SK-N-SH treated with all-trans-retinoic acid at 6 μM for 48 hours (cell line): ENCODE results near the gene TSSK6.

ENCODE experiments used
- CSDC2 ChIP-seq: fragments of 250-450 bp; sonication (Bioruptor Pico); IDR thresholded peaks from 2 replicates; pipeline ENCODE4 v1.5.0; 2020; ENCODE audit warnings: mild to moderate bottlenecking, moderate library complexity
- GLIS3 ChIP-seq: fragments of 250-450 bp; sonication (Bioruptor Pico); IDR thresholded peaks from 2 replicates; pipeline ENCODE4 v1.5.0; 2020; ENCODE audit warnings: mild to moderate bottlenecking, moderate library complexity
- ISL1 ChIP-seq: fragments of 250-450 bp; sonication (Bioruptor Pico); IDR thresholded peaks from 2 replicates; pipeline ENCODE4 v2.1.2; 2022; ENCODE audit warnings: mild to moderate bottlenecking, moderate library complexity
- PPARA ChIP-seq: fragments of 250-450 bp; sonication (Bioruptor Pico); IDR thresholded peaks from 2 replicates; pipeline ENCODE4 v1.5.0; 2020; ENCODE audit warnings: mild to moderate bottlenecking, borderline replicate concordance
- RARB ChIP-seq: fragments of 250-450 bp; sonication (Bioruptor Pico); IDR thresholded peaks from 2 replicates; pipeline ENCODE4 v1.8.0; 2021; ENCODE audit warnings: mild to moderate bottlenecking, moderate library complexity
- TOX ChIP-seq: fragments of 250-450 bp; sonication (Bioruptor Pico); IDR thresholded peaks from 2 replicates; pipeline ENCODE4 v1.8.0; 2021; ENCODE audit warnings: mild to moderate bottlenecking, moderate library complexity, borderline replicate concordance
- ZFP3 ChIP-seq: fragments of 250-450 bp; sonication (Bioruptor Pico); IDR thresholded peaks from 2 replicates; pipeline ENCODE4 v1.5.0; 2020; ENCODE audit warnings: mild to moderate bottlenecking, moderate library complexity
- ZFP30 ChIP-seq: fragments of 450-650 bp; formaldehyde crosslinking; IDR thresholded peaks from 2 replicates; pipeline ENCODE4 v1.5.0; 2022; ENCODE audit warnings: mild to moderate bottlenecking, moderate library complexity
- ZNF565 ChIP-seq: fragments of 450-650 bp; formaldehyde crosslinking; conservative IDR thresholded peaks from 2 replicates; pipeline ENCODE4 v1.5.0; 2020; ENCODE audit warnings: low read depth, mild to moderate bottlenecking, moderate library complexity
- ZNF70 ChIP-seq: fragments of 450-650 bp; formaldehyde crosslinking; IDR thresholded peaks from 2 replicates; pipeline ENCODE4 v1.5.0; 2020; ENCODE audit warnings: mild to moderate bottlenecking, moderate library complexity
- ZNF8 ChIP-seq: fragments of 450-650 bp; formaldehyde crosslinking; IDR thresholded peaks from 2 replicates; pipeline ENCODE4 v1.5.0; 2020; ENCODE audit warnings: mild to moderate bottlenecking, moderate library complexity
- TF ChIP-seq, protein P1 (sequence below): fragments of 250-450 bp; sonication (Bioruptor Pico); IDR thresholded peaks from 2 replicates; pipeline ENCODE4 v1.8.0; 2020; ENCODE audit warnings: mild to moderate bottlenecking, moderate library complexity, borderline replicate concordance

DNA sequence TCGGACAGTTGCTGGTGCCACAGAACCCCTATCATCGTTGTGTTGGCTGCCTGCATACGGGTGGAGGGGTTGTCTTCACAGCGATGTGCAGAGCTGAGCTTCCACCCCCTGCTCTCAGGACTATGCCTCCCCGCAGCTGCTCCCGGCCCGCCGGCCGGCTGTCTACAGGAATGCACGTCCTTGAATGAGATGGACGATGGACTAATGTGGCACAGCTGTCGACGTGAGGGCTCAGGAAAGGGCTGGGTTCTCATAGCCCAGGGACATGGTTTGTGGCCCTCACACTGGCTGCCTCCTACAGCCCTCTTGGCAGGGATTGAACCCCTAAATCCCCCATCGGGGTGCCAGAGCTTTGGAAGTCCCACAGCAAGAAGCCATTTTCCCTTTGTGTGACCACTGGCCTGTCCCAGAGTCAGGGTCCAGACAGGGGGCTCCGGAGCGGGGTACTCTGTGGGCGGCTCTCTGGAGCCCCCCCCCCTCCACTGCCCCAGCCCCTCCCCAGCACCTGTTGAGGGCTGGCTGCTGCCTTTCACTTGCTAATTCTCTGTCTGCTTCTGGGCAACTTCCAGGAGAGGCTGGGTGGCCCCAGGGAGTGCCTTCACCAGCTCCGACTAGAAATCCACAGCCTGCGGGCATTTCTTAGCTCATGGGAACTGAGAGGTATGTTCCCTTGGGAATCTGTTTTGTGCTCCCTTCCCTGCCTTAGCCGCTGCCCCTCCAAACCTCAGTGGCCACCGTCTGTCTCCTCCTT lies 40.2 kb downstream of the TSSK6 start:
- TF ChIP-seq GLIS3 (CRISPR knock-in tag) (no peak), CSDC2 (no peak), TOX (CRISPR knock-in tag) (no peak), ZNF565 (CRISPR knock-in tag) (no peak), ISL1 (CRISPR knock-in tag) (no peak), ZNF70 (no peak), ZFP30 (no peak), ZNF8 (no peak), ZFP3 (CRISPR knock-in tag) (no peak), RARB (CRISPR knock-in tag) (no peak), PPARA (CRISPR knock-in tag) (no peak)
- TF ChIP-seq, protein P1, sequence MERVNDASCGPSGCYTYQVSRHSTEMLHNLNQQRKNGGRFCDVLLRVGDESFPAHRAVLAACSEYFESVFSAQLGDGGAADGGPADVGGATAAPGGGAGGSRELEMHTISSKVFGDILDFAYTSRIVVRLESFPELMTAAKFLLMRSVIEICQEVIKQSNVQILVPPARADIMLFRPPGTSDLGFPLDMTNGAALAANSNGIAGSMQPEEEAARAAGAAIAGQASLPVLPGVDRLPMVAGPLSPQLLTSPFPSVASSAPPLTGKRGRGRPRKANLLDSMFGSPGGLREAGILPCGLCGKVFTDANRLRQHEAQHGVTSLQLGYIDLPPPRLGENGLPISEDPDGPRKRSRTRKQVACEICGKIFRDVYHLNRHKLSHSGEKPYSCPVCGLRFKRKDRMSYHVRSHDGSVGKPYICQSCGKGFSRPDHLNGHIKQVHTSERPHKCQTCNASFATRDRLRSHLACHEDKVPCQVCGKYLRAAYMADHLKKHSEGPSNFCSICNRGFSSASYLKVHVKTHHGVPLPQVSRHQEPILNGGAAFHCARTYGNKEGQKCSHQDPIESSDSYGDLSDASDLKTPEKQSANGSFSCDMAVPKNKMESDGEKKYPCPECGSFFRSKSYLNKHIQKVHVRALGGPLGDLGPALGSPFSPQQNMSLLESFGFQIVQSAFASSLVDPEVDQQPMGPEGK: no peak
